Measurements from ENCODE around the gene APLF. TPM values are rescaled to one million over a fixed set of nuclear protein-coding genes. Genes with fewer than 3 reads are reported as not detected.

APLF gene
- total and polyA plus RNA-seq, 2 experiments from 2014 or later = 3.0 to 3.7 TPM

- Histone ChIP-seq H3K4me2 (no peak overlapping the region), H3K9me2 (ENCODE audit: insufficient read depth) (no peaks in the 10 kb centered on the region), H3K36me3 (ENCODE audit: insufficient read depth) (no peaks in the 10 kb centered on the region), H3F3A (replicated peaks; ENCODE audit: low read depth) (no peaks in the 10 kb centered on the region), H3K27ac (ENCODE audit: low read depth) (no peak overlapping the region), H2AFZ (no peak overlapping the region), H3K27me3 (ENCODE audit: insufficient read depth) (no peaks in the 10 kb centered on the region), H3K4me3 (no peak overlapping the region), H3K79me2 (replicated peaks; ENCODE audit: insufficient read depth) (no peaks in the 10 kb centered on the region), H3K4me1 (ENCODE audit: insufficient read depth) (no peaks in the 10 kb centered on the region), H4K20me1 (replicated peaks; ENCODE audit: insufficient read depth) (no peaks in the 10 kb centered on the region)
- TF ChIP-seq EZH2phosphoT487 (IDR thresholded peaks at IDR 0.05; ENCODE audit: unreplicated experiment) (no peak), ZNF114 (CRISPR knock-in tag; IDR thresholded peaks at IDR 0.05) (no peak), CTCF (conservative IDR thresholded peaks at IDR 0.05; ENCODE audit: low read depth in 2 of 2) (no peak), REST (IDR thresholded peaks at IDR 0.05; ENCODE audit: unreplicated experiment) (no peak), POLR2AphosphoS5 (IDR thresholded peaks at IDR 0.05; ENCODE audit: low read depth) (no peak), EZH2 (IDR thresholded peaks at IDR 0.05; ENCODE audit: low read depth, unreplicated experiment) (no peak), ETS1 (IDR thresholded peaks at IDR 0.05) (no peak), ZNF331 (CRISPR knock-in tag; IDR thresholded peaks at IDR 0.05; ENCODE audit: low read depth) (no peak), JUNB (IDR thresholded peaks at IDR 0.05; ENCODE audit: unreplicated experiment) (no peak), CREB1 (CRISPR knock-in tag; IDR thresholded peaks at IDR 0.05; ENCODE audit: low read depth) (no peak), STAT1 (IDR thresholded peaks at IDR 0.05; ENCODE audit: unreplicated experiment) (no peak), NANOG (IDR thresholded peaks at IDR 0.05; ENCODE audit: borderline replicate concordance) (no peak), ZNF462 (CRISPR knock-in tag; IDR thresholded peaks at IDR 0.05) (no peak)
- Mint-ChIP-seq H3K9me3 (no peaks in the 10 kb centered on the region), H3K27me3 (ENCODE audit: insufficient read depth, low read depth, poor library complexity) (no peaks in the 10 kb centered on the region), H3K4me3 (no peak overlapping the region), H3K36me3 (ENCODE audit: low read depth) (no peaks in the 10 kb centered on the region), H3K4me1 (no peaks in the 10 kb centered on the region), H3K27ac (no peak overlapping the region)
- no peak for ATAC-seq
- DNase-seq (ENCODE audit: low spot score) = no peak
Measured at GRCh38 chr2:68537011-68537410, 69.6 kb downstream of the APLF start.
